Pancreas (tissue), 10 donors: Measurements from ENCODE around the gene COA1. TPM values are rescaled to one million over a fixed set of nuclear protein-coding genes. Genes with fewer than 3 reads are reported as not detected.

Experiments
- ATAC-seq, 4 donors: fragments of 200-7000 bp; cut with Tn5 transposase; one replicate each; pipeline versions ENCODE4 v1.8.0 to v1.9.1; 2020; ENCODE audit warnings: mild to moderate bottlenecking in 4 of 4, moderate library complexity in 4 of 4
- DNase-seq, 6 donors: peaks; one replicate each; pipeline ENCODE4 v3.0.0-alpha.2; 2020
- FAIRE-seq: peaks from 2 replicates; lab custom pipeline; 2012; peaks lifted over from hg19 to GRCh38; lab: Jason Lieb, UNC
- H3K27ac ChIP-seq, 4 donors: fragments of 200-600 bp; sonication (generic); 1 replicate in 3 of 4; 2 replicates in 1 of 4; pipeline versions ENCODE4 v1.5.0 to v1.8.0; 2020
- H3K27me3 ChIP-seq, 4 donors: fragments of 200-600 bp; one replicate each; pipeline ENCODE4 v1.8.0; 2021
- H3K36me3 ChIP-seq, 3 donors: fragments of 200-600 bp; sonication (generic) in 1 of 3; one replicate each; pipeline versions ENCODE4 v1.5.0 to v1.8.0; 2020 to 2021
- H3K4me1 ChIP-seq, 3 donors: fragments of 200-600 bp; one replicate each; pipeline ENCODE4 v1.8.0; 2021
- H3K4me3 ChIP-seq, 4 donors: fragments of 200-600 bp; sonication (generic) in 2 of 4; one replicate each; pipeline versions ENCODE4 v1.5.0 to v1.8.0; 2020 to 2021
- H3K9me3 ChIP-seq, 4 donors: fragments of 200-600 bp; one replicate each; pipeline ENCODE4 v1.8.0; 2021
- CTCF ChIP-seq, 4 donors: fragments of 200-600 bp; sonication (generic) in 3 of 4; IDR thresholded peaks; one replicate each; pipeline versions ENCODE4 v1.5.0 to v1.8.0; 2021; ENCODE audit warnings: antibody characterized with exemption in 4 of 4
- WGBS, 2 donors: extraction: QIAGEN DNeasy Blood & Tissue Kit; methylation state at CpG; one replicate each; pipeline ENCODE4 v1.1.7; 2013; 5-methylcytosine and 5-hydroxymethylcytosine counted together
- intact Hi-C, 3 donors: fragments of 100-400 bp; cut with DNase I; formaldehyde crosslinking; loops; one replicate each; pipeline versions ENCODE4 v1.11.1 to v1.14.2; 2022
- polyA plus RNA-seq, 2 donors: library from polyadenylated mRNA; stranded (reverse); fragments of 200-250 nt; gene quantifications; one replicate each; pipeline ENCODE4 v1.2.3, GENCODE V29; 2013
- total RNA-seq, 6 donors: library from RNA; stranded (reverse); fragmentation: NEBNext Ultra II Directional in 4 of 6; extraction: Animal tissue kit (Norgen Biotek cat#: 25700) in 4 of 6; gene quantifications; one replicate each; pipeline versions ENCODE4 v1.2.1 to v1.2.4, GENCODE V29; 2021 to 2023
- donor health status: healthy with polysubstance abuse.
- donor health status: DM: no; HTN: no; CAD: no; lungs with moderate emphysema.
- donor health status: DM: no; HTN: no; CAD: no.
- donor health status: control.
- donor health status: control.
- donor health status: Bipolar disorder and iron deficiency.
- donor health status: DM: yes; HTN: yes; CAD: no.
- donor health status: DM: no; HTN: no; CAD: no.
- donor health status: DM: no; HTN: no; CAD: no.
- donor health status: DM: yes; HTN: yes; CAD: no.

Gene COA1
- total and polyA plus RNA-seq, 8 donors: 24.6 to 34.4 (median 27.1) TPM

DNA sequence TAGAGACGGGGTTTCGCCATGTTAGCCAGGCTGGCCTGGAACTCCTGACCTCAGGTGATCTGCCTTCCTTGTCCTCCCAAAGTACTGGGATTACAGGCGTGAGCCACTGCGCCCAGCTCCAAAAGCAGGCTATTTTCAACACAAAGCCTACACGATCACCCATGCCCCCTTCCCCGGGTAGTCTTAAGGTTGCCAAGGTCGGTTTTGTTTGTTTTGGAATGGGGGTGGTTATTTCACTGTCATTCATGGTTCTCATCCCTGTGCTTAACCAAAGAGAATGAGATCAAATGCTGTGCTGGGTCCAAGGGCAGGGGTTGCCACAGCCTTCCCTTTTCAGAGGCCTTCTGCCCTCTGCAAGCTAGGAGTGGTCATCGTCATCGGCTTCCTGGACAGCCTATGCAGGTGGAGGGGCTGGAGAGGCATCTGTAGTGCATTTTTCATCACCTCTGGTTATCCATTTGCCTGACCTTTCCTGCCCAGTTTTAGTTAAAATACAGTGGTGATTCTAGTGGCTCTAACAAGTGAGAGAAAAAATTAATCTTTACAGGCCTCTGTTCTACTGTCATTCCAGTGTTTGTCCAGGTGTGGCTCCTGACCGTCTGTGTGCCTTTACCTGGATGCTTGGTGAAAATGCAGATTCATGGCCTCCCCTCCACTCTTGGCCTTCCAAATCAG lies 40.6 kb upstream of the COA1 start:
- Histone ChIP-seq H3K27ac (no peak overlapping the region), H3K36me3 (no peaks in the 10 kb centered on the region), H3K9me3 (no peaks in the 10 kb centered on the region), H3K27me3 (no peaks in the 10 kb centered on the region), H3K4me1 (peaks cover 0 to 5% (median 0%) of the 10 kb centered on the region in 3 donors), H3K4me3 (no peak overlapping the region)
- intact Hi-C loops: no loop called here
- TF ChIP-seq CTCF (IDR thresholded peaks at IDR 0.05): no peak
- 62 to 66% methylated on average over 10 of the region's 10 CpGs for WGBS, 2 donors
- ATAC-seq (no peak), FAIRE-seq (no peak), DNase-seq (no peak)

DNA sequence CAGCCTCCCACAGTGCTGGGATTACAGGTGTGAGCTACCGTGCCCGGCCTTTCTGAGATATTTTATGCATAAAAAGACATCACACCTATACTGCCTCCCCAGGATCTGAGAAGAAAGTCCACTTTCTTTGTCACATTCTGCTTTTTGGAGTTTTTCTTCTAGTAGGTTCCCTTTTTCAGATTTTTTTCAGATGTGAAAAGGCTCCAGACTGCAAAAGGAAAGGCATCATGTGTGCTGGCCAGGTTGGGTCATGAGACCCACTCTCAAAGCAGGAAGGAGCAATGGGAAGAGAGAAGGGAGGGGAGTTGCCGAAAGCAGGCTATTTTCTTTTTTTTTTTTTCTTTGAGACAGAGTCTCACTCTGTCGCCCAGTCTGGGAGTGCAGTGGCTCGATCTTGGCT lies 40.0 kb upstream of the COA1 start:
- ATAC-seq: no peak
- Histone ChIP-seq H3K4me3 (no peak overlapping the region), H3K9me3 (no peaks in the 10 kb centered on the region), H3K4me1 (peaks cover 0 to 12% (median 0%) of the 10 kb centered on the region in 3 donors), H3K27ac (no peak overlapping the region), H3K36me3 (no peaks in the 10 kb centered on the region), H3K27me3 (no peaks in the 10 kb centered on the region)
- no peak for FAIRE-seq
- no peak for TF ChIP-seq CTCF (IDR thresholded peaks at IDR 0.05)
- intact Hi-C loops: no loop called here
- 93 to 96% methylated on average over 5 of the region's 5 CpGs for WGBS, 2 donors
- DNase-seq: no peak

GRCh38 chr7:43768887-43769272 lies 39.6 kb upstream of the COA1 start:
- intact Hi-C loops: no loop called here

DNA sequence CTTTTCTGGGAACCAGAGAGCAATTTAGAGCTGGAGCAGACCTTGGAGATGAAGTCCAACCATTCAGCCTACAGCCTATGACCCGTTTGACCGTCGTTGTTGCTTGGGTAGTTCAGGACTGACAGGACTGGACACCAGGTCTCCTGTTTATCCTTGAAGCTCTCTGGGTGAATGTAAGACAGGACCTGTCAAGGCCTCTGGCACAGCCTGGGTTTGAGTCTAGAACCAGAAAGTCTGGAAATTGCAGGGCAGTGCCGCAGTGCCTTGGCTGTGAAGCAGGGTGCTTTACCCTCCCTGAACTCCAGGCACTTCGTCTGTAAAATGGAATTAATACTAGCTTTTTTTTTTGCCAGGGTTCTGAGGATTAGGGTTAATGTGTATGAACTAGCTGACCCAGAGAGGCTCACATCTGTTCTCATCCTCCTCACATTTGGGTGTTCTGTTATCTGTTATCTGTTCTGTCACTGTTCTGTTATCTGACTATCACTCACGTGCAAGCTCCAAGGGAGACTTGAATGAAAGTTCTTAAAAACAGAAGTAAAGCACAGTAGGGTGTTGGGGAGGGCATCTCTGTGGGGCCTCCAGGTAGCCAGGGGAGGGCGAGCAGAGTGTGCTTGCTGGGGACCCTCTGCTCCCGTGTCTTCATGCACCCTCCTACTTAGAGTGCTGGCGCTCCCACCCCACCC lies 39.0 kb upstream of the COA1 start:
- ATAC-seq (no peak), DNase-seq (no peak), FAIRE-seq (no peak)
- H3K4me3 ChIP-seq: no peak overlapping the region
- peaks cover 0 to 19% (median 6%) of the 10 kb centered on the region in 3 donors for H3K4me1 ChIP-seq
- H3K36me3 ChIP-seq: no peaks in the 10 kb centered on the region
- no peak overlapping the region for H3K27ac ChIP-seq
- TF ChIP-seq CTCF (IDR thresholded peaks at IDR 0.05): no peak
- intact Hi-C loops: no loop called here
- H3K9me3 ChIP-seq: no peaks in the 10 kb centered on the region
- 82 to 86% methylated on average over 9 of the region's 9 CpGs for WGBS, 2 donors
- no peaks in the 10 kb centered on the region for H3K27me3 ChIP-seq

More at GRCh38 chr7:43768887-43769272, 39.6 kb upstream of the COA1 start:
- WGBS, 2 donors: 92 to 98% methylated on average over 4 of the region's 4 CpGs
- DNase-seq (no peak), ATAC-seq (no peak), FAIRE-seq (no peak)
- Histone ChIP-seq H3K36me3 (no peaks in the 10 kb centered on the region), H3K27me3 (no peaks in the 10 kb centered on the region), H3K27ac (no peak overlapping the region), H3K9me3 (no peaks in the 10 kb centered on the region), H3K4me1 (peaks cover 0 to 16% (median under 1%) of the 10 kb centered on the region in 3 donors), H3K4me3 (no peak overlapping the region)
- TF ChIP-seq CTCF (IDR thresholded peaks at IDR 0.05): no peak

DNA sequence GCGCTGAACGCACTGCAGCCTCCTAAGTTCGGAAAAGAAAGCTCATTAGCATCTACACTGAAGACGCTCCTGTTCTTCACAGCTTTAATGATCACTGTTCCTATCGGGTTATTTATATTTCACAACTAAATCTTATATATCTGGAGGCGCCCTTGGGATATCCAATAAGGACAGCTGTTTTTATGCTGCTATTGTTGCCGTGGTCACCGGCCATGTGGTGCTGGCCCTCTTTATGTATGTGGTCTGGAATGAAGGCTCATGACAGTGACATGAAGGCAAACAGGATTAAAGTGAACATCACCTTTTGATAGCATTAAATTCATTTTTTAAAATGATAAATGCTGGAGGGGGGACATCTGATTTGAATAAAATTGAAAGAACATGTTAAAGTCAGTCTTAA lies 38.0 kb upstream of the COA1 start:
- H3K4me1 ChIP-seq: peaks cover 0 to 19% (median 6%) of the 10 kb centered on the region in 3 donors
- intact Hi-C loops: no loop called here
- H3K27ac ChIP-seq: no peak overlapping the region
- FAIRE-seq: no peak
- no peak overlapping the region for H3K4me3 ChIP-seq
- DNase-seq: no peak
- ATAC-seq: no peak
- H3K27me3 ChIP-seq: no peaks in the 10 kb centered on the region
- 89 to 90% methylated on average over 8 of the region's 8 CpGs for WGBS, 2 donors
- TF ChIP-seq CTCF (IDR thresholded peaks at IDR 0.05): no peak
- H3K9me3 ChIP-seq: no peaks in the 10 kb centered on the region
- no peaks in the 10 kb centered on the region for H3K36me3 ChIP-seq
